GM13977 (cell line): Measurements from ENCODE around the gene PKNOX2.

ENCODE experiments used
- DNase-seq: peaks from one replicate; pipeline ENCODE4 v3.0.0; 2012; ENCODE audit warnings: low spot score
- CTCF ChIP-seq: IDR thresholded peaks from 2 replicates; pipeline ENCODE4 v1.5.1; 2012; ENCODE audit warnings: mild to moderate bottlenecking, control low read depth; ENCODE audit not compliant: insufficient read depth; ENCODE audit errors: extremely low read depth, missing control alignments
- in situ Hi-C: fragments of 300-500 bp; cut with MboI; formaldehyde crosslinking; loops from one replicate; pipeline ENCODE4 v1.12.0; 2022; ENCODE audit warnings: low sequenced_read_pairs, low pct_unique_long_range_greater_than_20kb, mixed read lengths, inconsistent platforms; ENCODE audit not compliant: unreplicated experiment

PKNOX2 gene

GRCh38 chr11:125170001-125170509 is 5.5 kb downstream of the PKNOX2 start:
- TF ChIP-seq CTCF: no peak
- in situ Hi-C loops: no loop called here
- no peak for DNase-seq

- in situ Hi-C loops: no loop called here
- no peak for TF ChIP-seq CTCF
- DNase-seq: no peak
Observed at GRCh38 chr11:125170510-125171031, 6.0 kb downstream of the PKNOX2 start.

- DNase-seq: no peak
- TF ChIP-seq CTCF: no peak
- in situ Hi-C loops: no loop called here
Observed at GRCh38 chr11:125171974-125172373, 7.4 kb downstream of the PKNOX2 start.

- DNase-seq: no peak
- no peak for TF ChIP-seq CTCF
- in situ Hi-C loops: no loop called here
Observed at GRCh38 chr11:125173027-125173426, 8.5 kb downstream of the PKNOX2 start.

- TF ChIP-seq CTCF: no peak
- in situ Hi-C loops: no loop called here
- no peak for DNase-seq
Observed at GRCh38 chr11:125173556-125173955, 9.0 kb downstream of the PKNOX2 start.

GRCh38 chr11:125174057-125174456 is 9.5 kb downstream of the PKNOX2 start:
- in situ Hi-C loops: no loop called here
- no peak for DNase-seq
- TF ChIP-seq CTCF: no peak
